Liver (tissue), 9 donors: ENCODE data around the gene IL36G. TPM values are rescaled to one million over a fixed set of nuclear protein-coding genes. Genes with fewer than 3 reads are reported as not detected.

ENCODE experiments used
- DNase-seq: peaks from one replicate; pipeline ENCODE4 v3.0.0-alpha.2; 2017; ENCODE audit warnings: low spot score
- H3K27ac ChIP-seq, 2 donors: one replicate each; pipeline ENCODE4 v1.7.0; 2013; ENCODE audit warnings: inconsistent platforms in 2 of 2, low read length in 2 of 2, control low read depth in 1 of 2, low read depth in 1 of 2, mild to moderate bottlenecking in 1 of 2
- H3K27me3 ChIP-seq, 4 donors: one replicate each; pipeline versions ENCODE4 v1.6.1 to v1.7.0; 2013; ENCODE audit warnings: low read length in 3 of 4, inconsistent platforms in 1 of 4, mild to moderate bottlenecking in 1 of 4, moderate library complexity in 1 of 4; ENCODE audit not compliant: control insufficient read depth in 4 of 4, insufficient read depth in 4 of 4
- H3K36me3 ChIP-seq, 4 donors: one replicate each; pipeline versions ENCODE4 v1.6.1 to v1.7.0; 2013; ENCODE audit warnings: low read length in 3 of 4, mild to moderate bottlenecking in 3 of 4, low read depth in 1 of 4, moderate library complexity in 1 of 4; ENCODE audit not compliant: control insufficient read depth in 4 of 4, insufficient read depth in 3 of 4
- H3K4me1 ChIP-seq, 4 donors: one replicate each; pipeline versions ENCODE4 v1.6.1 to v1.7.0; 2013; ENCODE audit warnings: low read length in 3 of 4, mild to moderate bottlenecking in 3 of 4, moderate library complexity in 1 of 4; ENCODE audit not compliant: control insufficient read depth in 4 of 4, insufficient read depth in 4 of 4
- H3K4me3 ChIP-seq, 3 donors: one replicate each; pipeline versions ENCODE4 v1.6.1 to v1.7.0; 2013; ENCODE audit warnings: low read length in 3 of 3, control low read depth in 1 of 3, low read depth in 1 of 3, mild to moderate bottlenecking in 1 of 3
- H3K9ac ChIP-seq, 2 donors: one replicate each; pipeline ENCODE4 v1.7.0; 2013; ENCODE audit warnings: low read length in 2 of 2, mild to moderate bottlenecking in 2 of 2, moderate library complexity in 2 of 2, control low read depth in 1 of 2, low read depth in 1 of 2
- H3K9me3 ChIP-seq, 4 donors: one replicate each; pipeline versions ENCODE4 v1.6.1 to v1.7.0; 2013; ENCODE audit warnings: low read length in 3 of 4; ENCODE audit not compliant: control insufficient read depth in 4 of 4
- ATF3 ChIP-seq: IDR thresholded peaks from 2 replicates; pipeline ENCODE4 v1.6.1; 2016; ENCODE audit warnings: antibody characterized with exemption
- EGR1 ChIP-seq, 2 donors: IDR thresholded peaks; 2 replicates each; pipeline ENCODE4 v1.6.1; 2016 to 2018; ENCODE audit warnings: antibody characterized with exemption in 2 of 2, low read depth in 2 of 2
- FOXA1 ChIP-seq: IDR thresholded peaks from 2 replicates; pipeline ENCODE4 v1.6.1; 2016; ENCODE audit warnings: antibody characterized with exemption
- FOXA2 ChIP-seq: IDR thresholded peaks from 2 replicates; pipeline ENCODE4 v1.6.1; 2016; ENCODE audit warnings: antibody characterized with exemption
- HNF4A ChIP-seq, 2 donors: conservative IDR thresholded peaks; 2 replicates each; pipeline ENCODE4 v1.6.1; 2016; ENCODE audit warnings: antibody characterized with exemption in 2 of 2, mild to moderate bottlenecking in 2 of 2
- NR2F2 ChIP-seq: IDR thresholded peaks from 2 replicates; pipeline ENCODE4 v1.6.1; 2016; ENCODE audit warnings: antibody characterized with exemption
- RXRA ChIP-seq, 2 donors: IDR thresholded peaks; 2 replicates each; pipeline ENCODE4 v1.6.1; 2017 to 2018; ENCODE audit warnings: antibody characterized with exemption in 2 of 2, mild to moderate bottlenecking in 1 of 2
- SP1 ChIP-seq: IDR thresholded peaks from 2 replicates; pipeline ENCODE4 v1.6.1; 2018; ENCODE audit warnings: antibody characterized with exemption, mild to moderate bottlenecking
- TAF1 ChIP-seq: conservative IDR thresholded peaks from 2 replicates; pipeline ENCODE4 v1.6.1; 2016; ENCODE audit warnings: antibody characterized with exemption, mild to moderate bottlenecking
- YY1 ChIP-seq: IDR thresholded peaks from 2 replicates; pipeline ENCODE4 v1.6.1; 2016; ENCODE audit warnings: antibody characterized with exemption, mild to moderate bottlenecking
- ZBTB33 ChIP-seq: IDR thresholded peaks from 2 replicates; pipeline ENCODE4 v1.6.1; 2016; ENCODE audit warnings: antibody characterized with exemption
- WGBS: extraction: QIAGEN DNeasy Blood & Tissue Kit; methylation state at CpG from one replicate; pipeline ENCODE4 v1.1.7; 2013; 5-methylcytosine and 5-hydroxymethylcytosine counted together
- polyA plus RNA-seq, 2 donors: library from polyadenylated mRNA; stranded (reverse) in 1 of 2; unstranded in 1 of 2; fragments of 200-250 nt in 1 of 2; fragments of >200 nt in 1 of 2; fragmentation: Nextera tagmentation in 1 of 2; extraction: Ambion mirVana in 1 of 2; gene quantifications; one replicate each; pipeline versions ENCODE4 v1.2.1 to v1.2.3, GENCODE V29; 2013 to 2015
- total RNA-seq, 2 donors: library from RNA; depleted of rRNA; stranded (reverse); fragments of >200 nt; gene quantifications; one replicate each; pipeline ENCODE4 v1.2.3, GENCODE V29; 2014
- TF ChIP-seq, protein P1 (sequence below): IDR thresholded peaks from 2 replicates; pipeline ENCODE4 v1.6.1; 2016; ENCODE audit warnings: antibody characterized with exemption, mild to moderate bottlenecking
- TF ChIP-seq, protein P2 (sequence below): IDR thresholded peaks from 2 replicates; pipeline ENCODE4 v1.6.1; 2016; ENCODE audit warnings: antibody characterized with exemption
- donor health status: healthy.
- donor health status: healthy.
- donor health status: healthy.
- donor health status: healthy.
- donor health status: healthy.

IL36G gene
- total and polyA plus RNA-seq, 4 donors = not detected

DNA sequence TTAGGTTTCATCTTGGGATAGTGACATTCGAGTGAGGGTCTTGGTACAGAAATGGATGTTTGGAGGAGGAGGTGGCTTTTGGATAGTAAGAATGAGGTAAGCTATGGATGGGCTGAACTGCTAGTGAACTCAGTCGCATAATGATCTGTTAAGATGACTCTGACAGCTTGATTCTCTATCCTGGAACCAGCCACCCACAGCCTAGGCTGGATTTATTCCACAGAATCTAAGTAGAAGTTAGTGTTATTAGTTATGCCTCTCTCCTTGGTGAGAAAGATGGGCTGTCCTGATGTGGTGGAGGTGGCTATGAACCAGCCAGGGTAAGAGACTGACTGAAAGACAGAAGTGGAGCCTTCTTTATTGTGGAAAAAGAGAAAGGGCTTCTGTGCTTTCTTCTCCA is 49.9 kb downstream of the IL36G start:
- Histone ChIP-seq H3K9me3 (no peaks in the 10 kb centered on the region), H3K4me3 (no peak overlapping the region), H3K27ac (no peak overlapping the region), H3K9ac (no peak overlapping the region), H3K27me3 (peaks cover 0 to 2% (median 0%) of the 10 kb centered on the region in 4 donors), H3K36me3 (no peaks in the 10 kb centered on the region), H3K4me1 (no peaks in the 10 kb centered on the region)
- no peak for DNase-seq
- no peak for TF ChIP-seq TAF1
- no peak for TF ChIP-seq ZBTB33
- TF ChIP-seq NR2F2 = no peak
- TF ChIP-seq YY1 = no peak
- no peak for TF ChIP-seq SP1
- TF ChIP-seq, protein P1, sequence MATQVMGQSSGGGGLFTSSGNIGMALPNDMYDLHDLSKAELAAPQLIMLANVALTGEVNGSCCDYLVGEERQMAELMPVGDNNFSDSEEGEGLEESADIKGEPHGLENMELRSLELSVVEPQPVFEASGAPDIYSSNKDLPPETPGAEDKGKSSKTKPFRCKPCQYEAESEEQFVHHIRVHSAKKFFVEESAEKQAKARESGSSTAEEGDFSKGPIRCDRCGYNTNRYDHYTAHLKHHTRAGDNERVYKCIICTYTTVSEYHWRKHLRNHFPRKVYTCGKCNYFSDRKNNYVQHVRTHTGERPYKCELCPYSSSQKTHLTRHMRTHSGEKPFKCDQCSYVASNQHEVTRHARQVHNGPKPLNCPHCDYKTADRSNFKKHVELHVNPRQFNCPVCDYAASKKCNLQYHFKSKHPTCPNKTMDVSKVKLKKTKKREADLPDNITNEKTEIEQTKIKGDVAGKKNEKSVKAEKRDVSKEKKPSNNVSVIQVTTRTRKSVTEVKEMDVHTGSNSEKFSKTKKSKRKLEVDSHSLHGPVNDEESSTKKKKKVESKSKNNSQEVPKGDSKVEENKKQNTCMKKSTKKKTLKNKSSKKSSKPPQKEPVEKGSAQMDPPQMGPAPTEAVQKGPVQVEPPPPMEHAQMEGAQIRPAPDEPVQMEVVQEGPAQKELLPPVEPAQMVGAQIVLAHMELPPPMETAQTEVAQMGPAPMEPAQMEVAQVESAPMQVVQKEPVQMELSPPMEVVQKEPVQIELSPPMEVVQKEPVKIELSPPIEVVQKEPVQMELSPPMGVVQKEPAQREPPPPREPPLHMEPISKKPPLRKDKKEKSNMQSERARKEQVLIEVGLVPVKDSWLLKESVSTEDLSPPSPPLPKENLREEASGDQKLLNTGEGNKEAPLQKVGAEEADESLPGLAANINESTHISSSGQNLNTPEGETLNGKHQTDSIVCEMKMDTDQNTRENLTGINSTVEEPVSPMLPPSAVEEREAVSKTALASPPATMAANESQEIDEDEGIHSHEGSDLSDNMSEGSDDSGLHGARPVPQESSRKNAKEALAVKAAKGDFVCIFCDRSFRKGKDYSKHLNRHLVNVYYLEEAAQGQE = no peak
- TF ChIP-seq FOXA2 = no peak
- 88% methylated on average over 2 of the region's 2 CpGs for WGBS

DNA sequence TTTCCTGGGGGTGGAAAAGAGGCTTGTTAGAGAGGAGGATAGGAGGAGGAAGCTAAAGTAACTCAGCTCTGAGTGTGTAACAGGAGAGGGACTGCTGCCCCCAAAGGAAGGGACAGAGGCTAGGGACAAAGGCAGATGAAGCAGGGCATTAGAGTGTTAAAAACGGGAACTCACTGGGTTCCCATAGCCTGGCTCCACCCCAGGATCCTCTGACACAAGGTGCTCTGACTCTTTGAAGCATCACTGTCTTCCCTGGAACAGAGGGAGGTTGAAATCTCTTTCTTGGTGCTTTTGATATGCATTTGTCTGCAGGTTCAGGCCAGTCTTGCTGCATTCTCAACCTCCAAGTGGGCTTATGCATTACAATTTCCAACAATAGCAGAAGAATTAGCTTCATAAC is 50.3 kb downstream of the IL36G start:
- no peak overlapping the region for H3K9ac ChIP-seq

More for the DNA sequence above, 50.3 kb downstream of the IL36G start:
- TF ChIP-seq RXRA (IDR thresholded peaks at IDR 0.05) (no peak), EGR1 (IDR thresholded peaks at IDR 0.05; ENCODE audit: low read depth in 2 of 2) (no peak), SP1 (no peak), FOXA1 (no peak), HNF4A (conservative IDR thresholded peaks at IDR 0.05) (no peak), ATF3 (no peak), ZBTB33 (no peak)
- TF ChIP-seq, protein P1 = no peak
- TF ChIP-seq, protein P2, sequence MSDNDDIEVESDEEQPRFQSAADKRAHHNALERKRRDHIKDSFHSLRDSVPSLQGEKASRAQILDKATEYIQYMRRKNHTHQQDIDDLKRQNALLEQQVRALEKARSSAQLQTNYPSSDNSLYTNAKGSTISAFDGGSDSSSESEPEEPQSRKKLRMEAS = no peak
- WGBS = 12% methylated on average over 1 of the region's 1 CpG
- H3K27ac ChIP-seq = no peak overlapping the region
- H3K9me3 ChIP-seq = no peaks in the 10 kb centered on the region
- H3K36me3 ChIP-seq = no peaks in the 10 kb centered on the region
- H3K27me3 ChIP-seq = peaks cover 0 to 2% (median 0%) of the 10 kb centered on the region in 4 donors
- H3K4me3 ChIP-seq = no peak overlapping the region
- no peaks in the 10 kb centered on the region for H3K4me1 ChIP-seq
- DNase-seq = no peak
